A673 (cell line): ENCODE data around the gene HLA-DMA. TPM values are rescaled to one million over a fixed set of nuclear protein-coding genes. Genes with fewer than 3 reads are reported as not detected.

Source experiments
- BruUV-seq: library from RNA; stranded (reverse); fragments of 400-500 nt; replicated peaks from 2 replicates; lab custom pipeline; 2021; lab: Mats Ljungman, UMichigan
- CTCF ChIA-PET: fragments of 300-600 bp; sonication (Branson Sonifier 250); formaldehyde crosslinking; loops from one replicate; lab custom pipeline; 2022; ENCODE audit warnings: antibody characterized with exemption; lab: Charles Lee
- POLR2A ChIA-PET: fragments of 300-600 bp; sonication (Branson Sonifier 250); formaldehyde crosslinking; loops from one replicate; lab custom pipeline; 2022; ENCODE audit warnings: antibody characterized with exemption; ENCODE audit not compliant: low non-redundant PET; lab: Charles Lee
- DNase-seq: peaks from one replicate; pipeline ENCODE4 v3.0.0-alpha.2; 2015; ENCODE audit warnings: low spot score
- H3K27ac ChIP-seq: fragments of 200-600 bp; sonication (generic); 2 replicates; pipeline ENCODE4 v1.5.1; 2016; ENCODE audit warnings: mixed run types, low read depth, mild to moderate bottlenecking, mixed read lengths, antibody characterized with exemption, low read length; ENCODE audit not compliant: poor library complexity, severe bottlenecking
- H3K27me3 ChIP-seq: fragments of 200-600 bp; sonication (generic); replicated peaks from 2 replicates; pipeline ENCODE4 v1.6.1; 2017; ENCODE audit warnings: mixed run types, low read depth, mild to moderate bottlenecking, mixed read lengths, antibody characterized with exemption, low read length; ENCODE audit not compliant: insufficient read depth, poor library complexity
- H3K36me3 ChIP-seq: fragments of 200-600 bp; sonication (generic); 2 replicates; pipeline ENCODE4 v1.6.1; 2016; ENCODE audit warnings: mixed run types, mild to moderate bottlenecking, mixed read lengths, antibody characterized with exemption, low read length; ENCODE audit not compliant: insufficient read depth, poor library complexity, severe bottlenecking
- H3K4me1 ChIP-seq: fragments of 200-600 bp; sonication (generic); 2 replicates; pipeline ENCODE4 v1.6.1; 2017; ENCODE audit warnings: mixed run types, mild to moderate bottlenecking, mixed read lengths, antibody characterized with exemption, low read length; ENCODE audit not compliant: insufficient read depth, poor library complexity, severe bottlenecking
- H3K4me3 ChIP-seq: fragments of 200-600 bp; sonication (generic); 2 replicates; pipeline ENCODE4 v1.5.1; 2016; ENCODE audit warnings: low read depth, mixed run types, mild to moderate bottlenecking, mixed read lengths, low read length; ENCODE audit not compliant: poor library complexity, severe bottlenecking
- H3K9me3 ChIP-seq: fragments of 200-600 bp; sonication (generic); 2 replicates; pipeline ENCODE4 v1.6.1; 2016; ENCODE audit warnings: mixed run types, low read depth, mild to moderate bottlenecking, mixed read lengths, antibody characterized with exemption, low read length; ENCODE audit not compliant: poor library complexity, severe bottlenecking
- CTCF ChIP-seq: fragments of 300-800, 200-600 bp; sonication (generic); conservative IDR thresholded peaks from 2 replicates; pipeline ENCODE4 v1.5.1; 2017; ENCODE audit warnings: low read depth, mild to moderate bottlenecking, antibody characterized with exemption, low read length, moderate library complexity, mixed read lengths
- EZH2 ChIP-seq: fragments of 200-600 bp; sonication (generic); IDR thresholded peaks from 2 replicates; pipeline ENCODE4 v1.6.1; 2017; ENCODE audit warnings: borderline replicate concordance, low read depth, mild to moderate bottlenecking, mixed read lengths, antibody characterized with exemption, low read length; ENCODE audit not compliant: poor library complexity, severe bottlenecking
- intact Hi-C: fragments of 100-400 bp; cut with micrococcal nuclease; formaldehyde crosslinking; loops from one replicate; pipeline ENCODE4 v1.10.0; 2022; ENCODE audit not compliant: unreplicated experiment
- total RNA-seq: library from RNA; stranded (reverse); gene quantifications from 2 replicates; pipeline ENCODE4 v1.2.3, GENCODE V29; 2021

Gene HLA-DMA
- total RNA-seq, 1 experiment from 2014 or later, result 1.4 TPM

GRCh38 chr6:32922083-32922482, 30.8 kb downstream of the HLA-DMA start:
- no TSS peak for BruUV-seq
- TF ChIP-seq CTCF (no peak), EZH2 (no peak)
- Histone ChIP-seq H3K27me3 (peaks cover 26% of the 10 kb centered on the region), H3K9me3 (no peaks in the 10 kb centered on the region), H3K36me3 (no peaks in the 10 kb centered on the region), H3K27ac (no peak overlapping the region), H3K4me3 (no peak overlapping the region), H3K4me1 (no peaks in the 10 kb centered on the region)
- intact Hi-C loops, result no loop called here
- POLR2A ChIA-PET, result no interaction called here
- DNase-seq, result no peak
- CTCF ChIA-PET, result no interaction called here

- no TSS peak for BruUV-seq
- intact Hi-C loops, result no loop called here
- CTCF ChIA-PET, result no interaction called here
These were observed 32.2 kb downstream of the HLA-DMA start for GRCh38 chr6:32920715-32921114.

GRCh38 chr6:32912951-32913350, 39.9 kb downstream of the HLA-DMA start:
- CTCF ChIA-PET, result no interaction called here
- no peak overlapping the region for H3K27ac ChIP-seq
- no peaks in the 10 kb centered on the region for H3K27me3 ChIP-seq
- no peaks in the 10 kb centered on the region for H3K4me1 ChIP-seq
- H3K9me3 ChIP-seq, result no peaks in the 10 kb centered on the region
- H3K4me3 ChIP-seq, result no peak overlapping the region
- TF ChIP-seq EZH2 (no peak), CTCF (no peak)
- DNase-seq, result no peak
- no peaks in the 10 kb centered on the region for H3K36me3 ChIP-seq
- POLR2A ChIA-PET, result interaction anchor here (0.7 kb wide), 1 partner anchor 12 kb away, joined by 4 read pairs; no protein-coding TSS in a partner anchor
- intact Hi-C loops, result no loop called here
- BruUV-seq, result no TSS peak

More at GRCh38 chr6:32920715-32921114, 32.2 kb downstream of the HLA-DMA start:
- Histone ChIP-seq H3K4me1 (no peaks in the 10 kb centered on the region), H3K27me3 (peaks cover 26% of the 10 kb centered on the region), H3K9me3 (no peaks in the 10 kb centered on the region), H3K4me3 (no peak overlapping the region), H3K27ac (no peak overlapping the region), H3K36me3 (no peaks in the 10 kb centered on the region)
- no peak for TF ChIP-seq EZH2
- no peak for TF ChIP-seq CTCF
- POLR2A ChIA-PET, result no interaction called here
- no peak for DNase-seq
